ENCODE data around the gene KRTAP9-2. TPM values are rescaled to one million over a fixed set of nuclear protein-coding genes. Genes with fewer than 3 reads are reported as not detected.
"Not testable (repeated sequence)": the region's sequence is repeated elsewhere in the genome, so short reads cannot be mapped to it uniquely, and the experiment has no call there.

Gene KRTAP9-2
- total RNA-seq, 1 donor from 2014 or later, result not detected

- Histone ChIP-seq H3K27me3 (ENCODE audit: low read depth) (peaks cover 7% of the 10 kb centered on the region), H3K9me3 (no peaks in the 10 kb centered on the region), H3K27ac (no peak overlapping the region), H3K4me3 (no peak overlapping the region), H3K4me1 (no peaks in the 10 kb centered on the region), H3K36me3 (no peaks in the 10 kb centered on the region)
- no peak for TF ChIP-seq CTCF (IDR thresholded peaks at IDR 0.05)
- intact Hi-C loops (cut with DNase I), result no loop called here
- ATAC-seq (no peak), DNase-seq (no peak)
Observed at GRCh38 chr17:41226051-41226450, 397 bp upstream of the KRTAP9-2 start.

- H3K9me3 ChIP-seq, result no peaks in the 10 kb centered on the region
- no peak overlapping the region for H3K4me3 ChIP-seq
- no peaks in the 10 kb centered on the region for H3K4me1 ChIP-seq
- H3K27ac ChIP-seq, result no peak overlapping the region
- no peak for TF ChIP-seq CTCF (IDR thresholded peaks at IDR 0.05)
- ATAC-seq, result no peak
- intact Hi-C loops (cut with DNase I), result no loop called here
- H3K27me3 ChIP-seq (ENCODE audit: low read depth), result peaks cover 16% of the 10 kb centered on the region
- DNase-seq, result no peak
- H3K36me3 ChIP-seq, result no peaks in the 10 kb centered on the region
Observed at GRCh38 chr17:41230094-41230493, 3.6 kb downstream of the KRTAP9-2 start.

- DNase-seq (no peak), ATAC-seq (no peak)
- Histone ChIP-seq H3K4me3 (no peak overlapping the region), H3K27me3 (ENCODE audit: low read depth) (peaks cover 16% of the 10 kb centered on the region), H3K4me1 (no peaks in the 10 kb centered on the region), H3K9me3 (no peaks in the 10 kb centered on the region), H3K27ac (no peak overlapping the region), H3K36me3 (no peaks in the 10 kb centered on the region)
- no peak for TF ChIP-seq CTCF (IDR thresholded peaks at IDR 0.05)
- intact Hi-C loops (cut with DNase I), result no loop called here
Observed at GRCh38 chr17:41231731-41232130, 5.3 kb downstream of the KRTAP9-2 start.

- H3K27ac ChIP-seq; intact Hi-C loops (cut with DNase I); H3K4me3 ChIP-seq; DNase-seq; ATAC-seq; H3K36me3 ChIP-seq; H3K4me1 ChIP-seq; H3K9me3 ChIP-seq: not testable (repeated sequence)
- peaks cover 16% of the 10 kb centered on the region for H3K27me3 ChIP-seq (ENCODE audit: low read depth)
Observed at GRCh38 chr17:41232399-41233105, 6.1 kb downstream of the KRTAP9-2 start, which contains the start of gene KRTAP9-3. KRTAP9-3 (plus strand) TSS chr17:41232449; CDS start chr17:41232502, 53 bp downstream.

- ATAC-seq; intact Hi-C loops (cut with DNase I): not testable (repeated sequence)
Observed at GRCh38 chr17:41237116-41237515, 10.7 kb downstream of the KRTAP9-2 start.

GRCh38 chr17:41237949-41238437 lies 11.5 kb downstream of the KRTAP9-2 start, which contains the start of gene KRTAP9-8:
KRTAP9-8 (plus strand) TSS chr17:41237999; CDS start chr17:41238052, 53 bp downstream.
- DNase-seq; intact Hi-C loops (cut with DNase I); H3K4me1 ChIP-seq; ATAC-seq; H3K36me3 ChIP-seq; H3K4me3 ChIP-seq; H3K9me3 ChIP-seq; H3K27ac ChIP-seq; H3K27me3 ChIP-seq (ENCODE audit: low read depth): not testable (repeated sequence)

More at GRCh38 chr17:41237116-41237515, 10.7 kb downstream of the KRTAP9-2 start:
- not testable (repeated sequence) for H3K4me1 ChIP-seq; H3K36me3 ChIP-seq; H3K4me3 ChIP-seq; H3K27ac ChIP-seq; DNase-seq; H3K27me3 ChIP-seq (ENCODE audit: low read depth); H3K9me3 ChIP-seq

- H3K9me3 ChIP-seq; H3K4me3 ChIP-seq; ATAC-seq; H3K27me3 ChIP-seq (ENCODE audit: low read depth); DNase-seq; H3K4me1 ChIP-seq; H3K27ac ChIP-seq; intact Hi-C loops (cut with DNase I); H3K36me3 ChIP-seq: not testable (repeated sequence)
Observed at GRCh38 chr17:41246995-41247787, 20.7 kb downstream of the KRTAP9-2 start.

GRCh38 chr17:41249637-41250240 lies 23.3 kb downstream of the KRTAP9-2 start, which contains the start of gene KRTAP9-4:
KRTAP9-4 (plus strand) TSS chr17:41249687; CDS start chr17:41249721, 34 bp downstream.
- intact Hi-C loops (cut with DNase I); H3K27me3 ChIP-seq (ENCODE audit: low read depth); ATAC-seq; DNase-seq; H3K27ac ChIP-seq; H3K4me1 ChIP-seq; H3K9me3 ChIP-seq; H3K36me3 ChIP-seq; H3K4me3 ChIP-seq: not testable (repeated sequence)
